HG03135 (cell line): ENCODE data around the gene OSBPL10.
A peak's percentile ranks its signal among the peaks of the same experiment; 100 is the strongest.
"Not testable (repeated sequence)": the region's sequence is repeated elsewhere in the genome, so short reads cannot be mapped to it uniquely, and the experiment has no call there.

ENCODE experiments used
- ATAC-seq: cut with Tn5 transposase; IDR thresholded peaks from one replicate; pipeline ENCODE4 v1.9.1; 2021; ENCODE audit warnings: mild to moderate bottlenecking, moderate library complexity; ENCODE audit not compliant: unreplicated experiment

OSBPL10 gene

GRCh38 chr3:31992995-31993394 is 11.9 kb upstream of the OSBPL10 start:
- ATAC-seq: not testable (repeated sequence)

GRCh38 chr3:31988271-31988670 is 7.2 kb upstream of the OSBPL10 start:
- no peak for ATAC-seq

GRCh38 chr3:31985831-31986230 is 4.8 kb upstream of the OSBPL10 start:
- no peak for ATAC-seq

GRCh38 chr3:31984321-31984720 is 3.3 kb upstream of the OSBPL10 start:
- no peak for ATAC-seq

- ATAC-seq: no peak
These were observed 394 bp downstream of the OSBPL10 start for GRCh38 chr3:31980530-31981205.

- ATAC-seq: no peak
These were observed 1.9 kb downstream of the OSBPL10 start for GRCh38 chr3:31979001-31979697.

GRCh38 chr3:31978553-31978952 is 2.5 kb downstream of the OSBPL10 start:
- ATAC-seq: no peak

GRCh38 chr3:31977736-31978135 is 3.3 kb downstream of the OSBPL10 start:
- ATAC-seq: no peak

GRCh38 chr3:31976302-31976701 is 4.8 kb downstream of the OSBPL10 start:
- ATAC-seq: no peak

GRCh38 chr3:31974964-31975363 is 6.1 kb downstream of the OSBPL10 start:
- no peak for ATAC-seq

- no peak for ATAC-seq
These were observed 6.6 kb downstream of the OSBPL10 start for GRCh38 chr3:31974471-31974870.

GRCh38 chr3:31973837-31974236 is 7.2 kb downstream of the OSBPL10 start:
- no peak for ATAC-seq

- ATAC-seq: no peak
These were observed 8.0 kb downstream of the OSBPL10 start for GRCh38 chr3:31973081-31973480.

- ATAC-seq: no peak
These were observed 9.5 kb downstream of the OSBPL10 start for GRCh38 chr3:31971607-31972006.

- ATAC-seq: no peak
These were observed 12.1 kb downstream of the OSBPL10 start for GRCh38 chr3:31968927-31969418.

GRCh38 chr3:31968369-31968926 is 12.6 kb downstream of the OSBPL10 start:
- no peak for ATAC-seq

GRCh38 chr3:31967592-31967991 is 13.5 kb downstream of the OSBPL10 start:
- no peak for ATAC-seq

- ATAC-seq: no peak
These were observed 14.0 kb downstream of the OSBPL10 start for GRCh38 chr3:31966978-31967591.

GRCh38 chr3:31962801-31963205 is 18.3 kb downstream of the OSBPL10 start:
- ATAC-seq: no peak

- peak; percentile 51 for ATAC-seq
These were observed 20.1 kb downstream of the OSBPL10 start for GRCh38 chr3:31960793-31961431.
